HG03457 (cell line): ENCODE measurements around the gene ECHDC1.

ENCODE experiments used
- ATAC-seq: cut with Tn5 transposase; IDR thresholded peaks from one replicate; pipeline ENCODE4 v1.9.1; 2021; ENCODE audit warnings: moderate number of reproducible peaks; ENCODE audit not compliant: unreplicated experiment

The ECHDC1 gene

GRCh38 chr6:127290391-127291265 lies 52.8 kb downstream of the ECHDC1 start:
- no peak for ATAC-seq

GRCh38 chr6:127289934-127290333 lies 53.5 kb downstream of the ECHDC1 start:
- ATAC-seq = no peak

- ATAC-seq = no peak
These were observed 54.7 kb downstream of the ECHDC1 start for GRCh38 chr6:127288705-127289104.

- no peak for ATAC-seq
These were observed 61.2 kb downstream of the ECHDC1 start for GRCh38 chr6:127282184-127282583.

- ATAC-seq = no peak
These were observed 63.6 kb downstream of the ECHDC1 start for GRCh38 chr6:127279815-127280214.

- ATAC-seq = no peak
These were observed 65.2 kb downstream of the ECHDC1 start for GRCh38 chr6:127277878-127278843.

GRCh38 chr6:127276331-127276730 lies 67.1 kb downstream of the ECHDC1 start:
- ATAC-seq = no peak

- no peak for ATAC-seq
These were observed 69.9 kb downstream of the ECHDC1 start for GRCh38 chr6:127273499-127273898.

GRCh38 chr6:127272576-127272975 lies 70.8 kb downstream of the ECHDC1 start:
- ATAC-seq = no peak

GRCh38 chr6:127267646-127268625 lies 75.5 kb downstream of the ECHDC1 start:
- ATAC-seq = peak; percentile 0

GRCh38 chr6:127266892-127267645 lies 76.3 kb downstream of the ECHDC1 start:
- ATAC-seq = peak; percentile 66

- peak; percentile 69 for ATAC-seq
These were observed 77.1 kb downstream of the ECHDC1 start, which contains the start of gene RNF146 for GRCh38 chr6:127266178-127266891. Gene RNF146 (plus strand): TSS chr6:127266864. CDS start chr6:127280339, 13,475 bp downstream.

- ATAC-seq = no peak
These were observed 79.9 kb downstream of the ECHDC1 start for GRCh38 chr6:127263481-127263880.

GRCh38 chr6:127262896-127263295 lies 80.5 kb downstream of the ECHDC1 start:
- no peak for ATAC-seq

- ATAC-seq = no peak
These were observed 88.1 kb downstream of the ECHDC1 start for GRCh38 chr6:127255286-127255685.

- no peak for ATAC-seq
These were observed 93.8 kb downstream of the ECHDC1 start for GRCh38 chr6:127249621-127250020.

GRCh38 chr6:127247114-127248096 lies 96.0 kb downstream of the ECHDC1 start:
- ATAC-seq = no peak

GRCh38 chr6:127243501-127243900 lies 99.9 kb downstream of the ECHDC1 start:
- ATAC-seq = no peak
